ENCODE measurements around the gene PLXND1. TPM values are rescaled to one million over a fixed set of nuclear protein-coding genes. Genes with fewer than 3 reads are reported as not detected.
A peak's percentile ranks its signal among the peaks of the same experiment; 100 is the strongest.

PLXND1 gene
- total RNA-seq, 4 donors from 2014 or later: 24.0 to 42.6 (median 30.3) TPM

DNA sequence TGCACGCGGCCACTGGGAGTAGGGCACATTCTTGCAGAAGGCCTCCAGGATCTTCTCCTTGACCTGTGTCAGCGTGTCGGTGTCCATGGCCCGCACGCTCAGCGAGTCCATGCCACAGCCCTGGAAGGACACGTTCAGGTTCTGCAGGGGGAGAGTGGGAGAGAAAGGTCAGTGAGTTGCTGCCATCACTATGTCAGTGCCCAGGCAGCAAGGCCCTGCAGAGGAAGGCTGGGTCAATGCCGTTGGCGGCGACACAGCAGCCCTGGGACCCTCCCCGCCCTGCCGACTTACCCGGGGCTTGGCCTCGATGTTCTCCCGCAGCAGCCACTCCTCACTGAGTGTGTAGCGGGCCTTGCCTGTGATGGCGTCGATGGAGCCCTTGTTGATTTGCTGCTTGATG, 43.7 kb downstream of the PLXND1 start:
- intact Hi-C loops (cut with DNase I; ENCODE audit: low total_unique reads): no loop called here
- no peak for DNase-seq (ENCODE audit: low spot score in 2 of 2)
- WGBS, 2 donors: 92% methylated on average over 12 to 19 of the region's 19 CpGs
- no peak overlapping the region for H3K4me3 ChIP-seq (ENCODE audit: low read depth, poor library complexity, severe bottlenecking)
- TF ChIP-seq, protein P1, sequence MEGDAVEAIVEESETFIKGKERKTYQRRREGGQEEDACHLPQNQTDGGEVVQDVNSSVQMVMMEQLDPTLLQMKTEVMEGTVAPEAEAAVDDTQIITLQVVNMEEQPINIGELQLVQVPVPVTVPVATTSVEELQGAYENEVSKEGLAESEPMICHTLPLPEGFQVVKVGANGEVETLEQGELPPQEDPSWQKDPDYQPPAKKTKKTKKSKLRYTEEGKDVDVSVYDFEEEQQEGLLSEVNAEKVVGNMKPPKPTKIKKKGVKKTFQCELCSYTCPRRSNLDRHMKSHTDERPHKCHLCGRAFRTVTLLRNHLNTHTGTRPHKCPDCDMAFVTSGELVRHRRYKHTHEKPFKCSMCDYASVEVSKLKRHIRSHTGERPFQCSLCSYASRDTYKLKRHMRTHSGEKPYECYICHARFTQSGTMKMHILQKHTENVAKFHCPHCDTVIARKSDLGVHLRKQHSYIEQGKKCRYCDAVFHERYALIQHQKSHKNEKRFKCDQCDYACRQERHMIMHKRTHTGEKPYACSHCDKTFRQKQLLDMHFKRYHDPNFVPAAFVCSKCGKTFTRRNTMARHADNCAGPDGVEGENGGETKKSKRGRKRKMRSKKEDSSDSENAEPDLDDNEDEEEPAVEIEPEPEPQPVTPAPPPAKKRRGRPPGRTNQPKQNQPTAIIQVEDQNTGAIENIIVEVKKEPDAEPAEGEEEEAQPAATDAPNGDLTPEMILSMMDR (IDR thresholded peaks at IDR 0.05): no peak
- no peak for TF ChIP-seq POLR2A (IDR thresholded peaks at IDR 0.05)

DNA sequence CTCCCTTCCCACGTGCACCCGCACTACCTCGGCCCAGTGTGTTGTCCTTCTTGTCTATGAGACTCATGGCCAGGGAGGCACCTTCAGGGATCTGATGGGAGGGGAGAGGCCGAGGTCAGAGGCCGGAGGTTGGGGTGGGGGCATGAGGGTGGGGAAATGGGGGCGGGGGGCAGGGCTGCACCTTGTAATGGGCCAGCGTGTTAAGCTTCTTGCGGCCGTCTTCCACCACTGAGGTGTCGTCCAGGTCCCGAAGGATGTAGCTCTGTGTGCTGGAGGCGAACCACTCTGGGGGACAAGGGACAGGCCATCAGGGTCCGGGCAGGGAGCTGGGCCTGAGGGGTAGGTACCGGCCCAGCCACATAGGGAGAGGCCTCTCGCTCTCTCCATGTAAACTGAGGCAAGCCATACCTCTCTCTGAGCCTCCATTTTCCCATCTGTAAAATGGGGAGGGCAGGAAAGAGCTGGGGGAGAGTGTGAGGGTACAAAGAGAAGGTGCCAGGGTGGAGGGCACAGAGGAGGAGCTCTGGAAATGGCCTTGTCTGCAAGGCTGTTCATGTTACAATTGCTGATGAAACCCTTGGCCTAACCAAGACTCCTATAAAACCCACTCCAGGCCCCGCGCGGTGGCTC, 44.7 kb downstream of the PLXND1 start:
- H3K4me3 ChIP-seq (ENCODE audit: low read depth, poor library complexity, severe bottlenecking): no peak overlapping the region
- DNase-seq (ENCODE audit: low spot score in 2 of 2): no peak
- TF ChIP-seq, protein P1 (IDR thresholded peaks at IDR 0.05): no peak
- no peak for TF ChIP-seq POLR2A (IDR thresholded peaks at IDR 0.05)
- intact Hi-C loops (cut with DNase I; ENCODE audit: low total_unique reads): no loop called here
- WGBS, 2 donors: 73 to 87% methylated on average over 16 to 18 of the region's 18 CpGs

DNA sequence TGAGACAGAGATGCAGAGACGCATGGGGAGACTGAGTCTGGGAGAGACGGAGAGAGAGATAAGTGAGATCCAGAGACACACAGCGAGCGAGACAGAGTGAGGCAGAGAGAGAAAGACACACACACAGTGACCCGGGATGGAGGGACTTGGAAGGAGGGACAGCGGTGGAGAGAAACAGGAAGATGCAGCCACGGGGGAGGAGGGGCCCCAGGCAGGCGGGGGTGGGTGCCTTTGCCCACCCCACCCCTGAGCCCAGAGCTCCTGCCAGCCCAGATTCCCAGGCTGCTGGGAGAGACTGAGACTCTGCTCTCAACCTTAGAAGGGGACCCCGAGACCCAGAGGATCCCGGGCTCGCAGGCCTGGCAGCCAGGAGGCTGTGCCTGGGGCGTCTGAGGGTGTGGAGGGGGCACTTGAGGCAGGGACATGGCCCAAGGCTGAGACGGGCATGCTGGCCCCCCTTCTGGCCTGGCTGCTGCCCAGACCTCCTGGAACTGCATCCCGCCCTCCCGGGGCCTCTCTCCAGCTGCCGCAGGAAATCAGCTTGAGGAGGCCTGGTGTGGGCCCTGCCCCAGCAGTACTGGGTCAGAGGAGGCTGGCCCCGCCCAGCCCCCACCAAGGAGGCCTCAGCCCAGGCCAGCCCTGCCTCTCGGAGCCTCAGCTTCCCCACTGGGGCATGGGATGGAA, 45.4 kb downstream of the PLXND1 start:
- H3K4me3 ChIP-seq (ENCODE audit: low read depth, poor library complexity, severe bottlenecking): no peak overlapping the region
- DNase-seq (ENCODE audit: low spot score in 2 of 2): peak; percentile 53 to 96
- WGBS, 2 donors: 13 to 33% methylated on average over 12 to 13 of the region's 18 CpGs
- intact Hi-C loops (cut with DNase I; ENCODE audit: low total_unique reads): no loop called here
- no peak for TF ChIP-seq POLR2A (IDR thresholded peaks at IDR 0.05)
- TF ChIP-seq, protein P1 (IDR thresholded peaks at IDR 0.05): no peak

DNA sequence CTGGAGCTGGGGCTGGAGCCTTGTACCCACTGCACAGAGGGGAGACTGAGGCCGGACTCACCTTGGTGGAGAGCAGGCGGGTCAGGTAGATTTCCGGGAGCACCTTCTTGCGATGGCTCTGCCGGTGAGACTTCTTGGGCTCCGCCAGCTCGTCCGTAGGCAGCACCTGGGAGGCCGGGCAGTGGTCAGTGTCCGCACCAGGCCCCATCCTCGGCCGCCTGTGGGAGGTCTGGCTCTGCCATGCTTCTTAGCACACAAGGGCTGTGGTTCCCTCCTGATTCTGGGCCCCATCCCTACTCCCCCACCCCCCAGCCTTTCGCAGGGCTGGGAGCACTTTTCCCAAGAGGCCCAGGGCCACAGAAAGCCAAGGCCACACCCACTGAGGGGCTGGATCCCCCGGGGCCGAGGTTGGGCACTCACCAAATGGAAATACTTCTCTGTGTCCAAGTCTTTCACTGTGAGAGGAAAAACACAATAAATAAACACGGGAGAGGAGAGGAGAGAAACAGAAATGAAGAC, 46.1 kb downstream of the PLXND1 start:
- no peak overlapping the region for H3K4me3 ChIP-seq (ENCODE audit: low read depth, poor library complexity, severe bottlenecking)
- WGBS, 2 donors: 32 to 66% methylated on average over 6 to 16 of the region's 16 CpGs
- DNase-seq (ENCODE audit: low spot score in 2 of 2): no peak
- TF ChIP-seq, protein P1 (IDR thresholded peaks at IDR 0.05): no peak
- TF ChIP-seq POLR2A (IDR thresholded peaks at IDR 0.05): no peak
- intact Hi-C loops (cut with DNase I; ENCODE audit: low total_unique reads): no loop called here

DNA sequence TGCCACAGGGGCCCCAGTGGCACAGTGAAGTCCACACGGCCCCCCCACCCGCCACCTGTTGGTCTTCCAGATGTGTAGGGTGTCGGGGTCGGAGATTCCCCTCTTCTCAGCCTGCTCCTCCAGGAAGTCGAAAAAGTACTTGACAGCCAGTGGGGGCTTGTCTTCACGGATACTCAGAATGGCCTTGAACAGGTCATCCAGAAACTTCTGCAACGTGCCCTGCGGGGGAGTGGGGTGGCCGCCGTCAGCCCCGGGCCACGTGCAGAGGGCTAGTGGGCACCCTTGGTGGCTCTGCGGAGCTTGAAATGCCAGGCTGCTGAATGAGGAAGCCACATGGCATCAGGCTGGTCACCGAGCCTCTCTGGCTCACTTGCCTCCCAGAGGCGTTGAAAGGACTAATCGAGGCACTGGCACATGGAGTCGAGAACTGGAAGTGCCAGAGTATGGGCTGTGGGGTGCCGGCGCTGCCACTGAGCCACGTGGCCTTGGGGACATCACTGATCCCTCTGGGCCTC, 46.9 kb downstream of the PLXND1 start:
- TF ChIP-seq POLR2A (IDR thresholded peaks at IDR 0.05): no peak
- TF ChIP-seq, protein P1 (IDR thresholded peaks at IDR 0.05): no peak
- 83 to 91% methylated on average over 18 to 20 of the region's 20 CpGs for WGBS, 2 donors
- intact Hi-C loops (cut with DNase I; ENCODE audit: low total_unique reads): no loop called here
- no peak overlapping the region for H3K4me3 ChIP-seq (ENCODE audit: low read depth, poor library complexity, severe bottlenecking)
- no peak for DNase-seq (ENCODE audit: low spot score in 2 of 2)

All from lower leg skin (tissue), 4 donors.